Adrenal gland (tissue), 12 donors: ENCODE data around the gene CCDC149. TPM values are rescaled to one million over a fixed set of nuclear protein-coding genes. Genes with fewer than 3 reads are reported as not detected.

ENCODE experiments used
- DNase-seq, 7 donors: peaks; one replicate each; pipeline ENCODE4 v3.0.0-alpha.2; 2019 to 2020
- H3K27ac ChIP-seq, 5 donors: fragments of 200-600 bp; sonication (generic) in 4 of 5; 1 replicate in 3 of 5; 2 replicates in 2 of 5; pipeline versions ENCODE4 v1.5.1 to v1.8.0; 2016 to 2020; ENCODE audit warnings: mild to moderate bottlenecking in 1 of 5
- H3K27me3 ChIP-seq: fragments of 200-600 bp; 2 replicates; pipeline ENCODE4 v1.8.0; 2021
- H3K36me3 ChIP-seq, 2 donors: fragments of 200-600 bp; replicated peaks in 1 of 2; 1 replicate in 1 of 2; 2 replicates in 1 of 2; pipeline versions ENCODE4 v1.5.1 to v1.8.0; 2018 to 2022
- H3K4me1 ChIP-seq, 2 donors: fragments of 200-600 bp; replicated peaks in 1 of 2; 1 replicate in 1 of 2; 2 replicates in 1 of 2; pipeline versions ENCODE4 v1.5.1 to v1.8.0; 2018 to 2021
- H3K4me3 ChIP-seq, 4 donors: fragments of 200-600 bp; sonication (generic) in 3 of 4; one replicate each; pipeline ENCODE4 v1.5.1; 2016 to 2018
- H3K9me3 ChIP-seq, 3 donors: fragments of 200-600 bp; sonication (generic) in 1 of 3; replicated peaks in 1 of 3; 1 replicate in 2 of 3; 2 replicates in 1 of 3; pipeline versions ENCODE4 v1.5.1 to v1.8.0; 2016 to 2021
- CTCF ChIP-seq, 6 experiments: fragments of 450-650 bp in 4 of 6; fragments of 200-600 bp in 2 of 6; sonication (generic) in 1 of 6; IDR thresholded peaks; 1 replicate in 5 of 6; 2 replicates in 1 of 6; pipeline versions ENCODE4 v1.5.1 to v1.8.0; 2016 to 2021; ENCODE audit warnings: antibody characterized with exemption in 6 of 6, mild to moderate bottlenecking in 2 of 6, moderate library complexity in 1 of 6
- POLR2A ChIP-seq, 2 donors: fragments of 450-650 bp; IDR thresholded peaks; one replicate each; pipeline ENCODE4 v1.6.1; 2017; ENCODE audit warnings: antibody characterized with exemption in 2 of 2, mild to moderate bottlenecking in 2 of 2, moderate library complexity in 1 of 2
- WGBS, 4 donors: extraction: QIAGEN DNeasy Blood & Tissue Kit in 2 of 4; methylation state at CpG; one replicate each; pipeline versions ENCODE4 v1.1.5 to v1.1.7; 2013 to 2017; 5-methylcytosine and 5-hydroxymethylcytosine counted together
- intact Hi-C, 2 donors: fragments of 100-400 bp; cut with DNase I; formaldehyde crosslinking; loops; one replicate each; pipeline versions ENCODE4 v1.14.1 to v1.15.0; 2022 to 2023
- polyA plus RNA-seq, 3 donors: library from polyadenylated mRNA; stranded (reverse); fragments of 200-250 nt in 2 of 3; fragments of 350-450 nt in 1 of 3; fragmentation: Illumina TruSeq in 1 of 3; extraction: RNeasy Lipid Tissue Mini Kit (QIAGEN cat#74804) in 1 of 3; gene quantifications; one replicate each; pipeline ENCODE4 v1.2.3, GENCODE V29; 2013 to 2014
- total RNA-seq, 9 donors: library from RNA; depleted of rRNA in 4 of 9; stranded (reverse); fragments of >200 nt in 4 of 9; fragments of 120-200 nt in 1 of 9; fragmentation: NEBNext Ultra II Directional in 1 of 9; extraction: Animal tissue kit (Norgen Biotek cat#: 25700) in 1 of 9; gene quantifications; one replicate each; pipeline versions ENCODE4 v1.1.0 to v1.2.4, GENCODE V29; 2013 to 2023
- donor health status: healthy with polysubstance abuse.
- donor health status: Bipolar disorder and iron deficiency.
- donor health status: DM: yes; HTN: yes; CAD: no.
- donor health status: DM: no; HTN: no; CAD: no.
- donor health status: DM: no; HTN: no; CAD: no.
- donor health status: DM: yes; HTN: yes; CAD: no.

CCDC149 gene
- total and polyA plus RNA-seq, 12 donors = 3.6 to 13.0 (median 8.4) TPM

- no peak overlapping the region for H3K27ac ChIP-seq
- intact Hi-C loops = no loop called here
- no peak for TF ChIP-seq CTCF (IDR thresholded peaks at IDR 0.05)
- TF ChIP-seq POLR2A (IDR thresholded peaks at IDR 0.05) = no peak
- no peaks in the 10 kb centered on the region for H3K9me3 ChIP-seq
- H3K4me1 ChIP-seq = no peaks in the 10 kb centered on the region
- no peaks in the 10 kb centered on the region for H3K36me3 ChIP-seq
- WGBS, 4 donors = 93 to 96% (median 94%) methylated on average over 7 of the region's 7 CpGs
- H3K27me3 ChIP-seq = no peaks in the 10 kb centered on the region
- DNase-seq = no peak
- no peak overlapping the region for H3K4me3 ChIP-seq
Measured at GRCh38 chr4:24824720-24825119, 88.1 kb downstream of the CCDC149 start.

- TF ChIP-seq CTCF (IDR thresholded peaks at IDR 0.05) (no peak), POLR2A (IDR thresholded peaks at IDR 0.05) (no peak)
- no peak overlapping the region for H3K4me3 ChIP-seq
- no peaks in the 10 kb centered on the region for H3K9me3 ChIP-seq
- H3K27ac ChIP-seq = no peak overlapping the region
- H3K36me3 ChIP-seq = peaks cover 0 to 7% of the 10 kb centered on the region in 2 donors
- H3K4me1 ChIP-seq = no peaks in the 10 kb centered on the region
- DNase-seq = no peak
- intact Hi-C loops = no loop called here
- H3K27me3 ChIP-seq = no peaks in the 10 kb centered on the region
Measured at GRCh38 chr4:24820541-24820940, 92.3 kb downstream of the CCDC149 start.

GRCh38 chr4:24816797-24817196, 96.0 kb downstream of the CCDC149 start:
- H3K27ac ChIP-seq = no peak overlapping the region
- TF ChIP-seq CTCF (IDR thresholded peaks at IDR 0.05) (no peak), POLR2A (IDR thresholded peaks at IDR 0.05) (no peak)
- H3K9me3 ChIP-seq = no peaks in the 10 kb centered on the region
- no peak for DNase-seq
- 89 to 91% (median 90%) methylated on average over 17 to 18 of the region's 18 CpGs for WGBS, 4 donors
- H3K36me3 ChIP-seq = peaks cover 0 to 7% of the 10 kb centered on the region in 2 donors
- H3K27me3 ChIP-seq = no peaks in the 10 kb centered on the region
- no peaks in the 10 kb centered on the region for H3K4me1 ChIP-seq
- no peak overlapping the region for H3K4me3 ChIP-seq
- intact Hi-C loops = no loop called here

- Histone ChIP-seq H3K27ac (no peak overlapping the region), H3K4me1 (no peaks in the 10 kb centered on the region), H3K36me3 (peaks cover 0 to 7% of the 10 kb centered on the region in 2 donors), H3K9me3 (no peaks in the 10 kb centered on the region), H3K4me3 (no peak overlapping the region), H3K27me3 (no peaks in the 10 kb centered on the region)
- intact Hi-C loops = no loop called here
- DNase-seq = no peak
- TF ChIP-seq CTCF (IDR thresholded peaks at IDR 0.05) (no peak), POLR2A (IDR thresholded peaks at IDR 0.05) (no peak)
- 84 to 95% (median 94%) methylated on average over 2 of the region's 2 CpGs for WGBS, 4 donors
Measured at GRCh38 chr4:24813732-24814131, 99.1 kb downstream of the CCDC149 start.
